GM12878 (cell line): ENCODE data around the gene TRIM74.
"Not testable (repeated sequence)": the region's sequence is repeated elsewhere in the genome, so short reads cannot be mapped to it uniquely, and the experiment has no call there.

Experiments
- BRCA1 ChIP-seq: IDR thresholded peaks from 2 replicates; pipeline ENCODE4 v1.6.1; 2011; ENCODE audit warnings: low read depth, low read length, improper control_type of control experiment
- EP300 ChIP-seq, 2 experiments: fragments of 150-350 bp in 1 of 2; IDR thresholded peaks; 2 replicates each; pipeline ENCODE4 v1.6.1; 2011 to 2012; ENCODE audit warnings: low read depth in 2 of 2, low read length in 2 of 2, borderline replicate concordance in 1 of 2, improper control_type of control experiment in 1 of 2, inconsistent platforms in 1 of 2; ENCODE audit not compliant: control insufficient read depth in 1 of 2
- NR2C2 ChIP-seq: IDR thresholded peaks from 2 replicates; pipeline ENCODE4 v1.6.1; 2011; ENCODE audit warnings: borderline replicate concordance, low read depth; ENCODE audit not compliant: control insufficient read depth, insufficient read length
- RBBP5 ChIP-seq: fragments of 200-600 bp; sonication (generic); conservative IDR thresholded peaks from 2 replicates; pipeline ENCODE4 v1.6.1; 2016
- SRF ChIP-seq, 2 experiments: IDR thresholded peaks; 2 replicates each; pipeline ENCODE4 v1.6.1; 2011; ENCODE audit warnings: low read depth in 2 of 2, low read length in 2 of 2, mild to moderate bottlenecking in 1 of 2, moderate library complexity in 1 of 2
- TF ChIP-seq, protein P1 (sequence below): IDR thresholded peaks from 2 replicates; pipeline ENCODE4 v1.6.1; 2012; ENCODE audit warnings: low read depth, low read length, improper control_type of control experiment

DNA sequence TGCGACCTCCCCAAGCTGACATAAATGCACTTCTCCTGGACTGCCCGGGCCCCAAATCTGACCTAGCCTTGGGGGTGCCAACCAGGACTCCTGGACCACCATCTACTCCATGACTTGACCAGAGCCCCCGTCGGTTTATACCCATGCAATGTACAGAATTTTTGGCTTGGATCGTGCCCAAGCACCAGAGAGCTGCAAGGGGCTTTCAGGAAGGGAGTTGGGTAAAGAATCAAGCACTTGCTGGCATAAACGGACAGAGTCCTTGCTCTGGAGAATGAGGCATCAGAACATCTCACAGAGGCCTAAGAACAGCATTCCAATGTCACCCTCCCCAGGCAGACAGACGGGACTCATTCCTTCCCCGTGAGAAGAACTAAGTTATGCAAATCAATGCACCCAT, 6.2 kb downstream of the TRIM74 start:
- not testable (repeated sequence) for TF ChIP-seq NR2C2; EP300 (IDR thresholded peaks at IDR 0.05; ENCODE audit: borderline replicate concordance in 1 of 2, control insufficient read depth in 1 of 2, low read depth in 2 of 2, low read length in 2 of 2); SRF (IDR thresholded peaks at IDR 0.05; ENCODE audit: low read depth in 2 of 2, low read length in 2 of 2); RBBP5; BRCA1
- TF ChIP-seq, protein P1, sequence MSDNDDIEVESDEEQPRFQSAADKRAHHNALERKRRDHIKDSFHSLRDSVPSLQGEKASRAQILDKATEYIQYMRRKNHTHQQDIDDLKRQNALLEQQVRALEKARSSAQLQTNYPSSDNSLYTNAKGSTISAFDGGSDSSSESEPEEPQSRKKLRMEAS: not testable (repeated sequence)
